Nephron (organoid): ENCODE measurements around the gene HMCN2.
"Not testable (repeated sequence)": the region's sequence is repeated elsewhere in the genome, so short reads cannot be mapped to it uniquely, and the experiment has no call there.

ENCODE experiments used
- H3K27ac Mint-ChIP-seq, 3 experiments: 2 replicates each; pipeline ENCODE4 v1.8.0; 2020; ENCODE audit warnings: mixed read lengths in 3 of 3, mild to moderate bottlenecking in 2 of 3, moderate library complexity in 1 of 3
- H3K27me3 Mint-ChIP-seq: 2 replicates; pipeline ENCODE4 v1.8.0; 2021; ENCODE audit warnings: low read depth, mild to moderate bottlenecking, moderate library complexity, mixed read lengths
- H3K36me3 Mint-ChIP-seq: 2 replicates; pipeline ENCODE4 v1.8.0; 2020; ENCODE audit warnings: low read depth, mixed read lengths
- H3K4me1 Mint-ChIP-seq: 2 replicates; pipeline ENCODE4 v1.8.0; 2020; ENCODE audit warnings: mixed read lengths
- H3K4me3 Mint-ChIP-seq, 3 experiments: 2 replicates each; pipeline ENCODE4 v1.8.0; 2020; ENCODE audit warnings: mild to moderate bottlenecking in 3 of 3, mixed read lengths in 3 of 3, moderate library complexity in 2 of 3
- H3K9me3 Mint-ChIP-seq: 2 replicates; pipeline ENCODE4 v1.8.0; 2020; ENCODE audit warnings: mixed read lengths
- CTCF ChIP-seq, 3 experiments: fragments of 200-600 bp; sonication (generic); IDR thresholded peaks; one replicate each; pipeline ENCODE4 v1.5.0; 2021; ENCODE audit warnings: antibody characterized with exemption in 3 of 3; ENCODE audit not compliant: unreplicated experiment in 3 of 3

Gene HMCN2

DNA sequence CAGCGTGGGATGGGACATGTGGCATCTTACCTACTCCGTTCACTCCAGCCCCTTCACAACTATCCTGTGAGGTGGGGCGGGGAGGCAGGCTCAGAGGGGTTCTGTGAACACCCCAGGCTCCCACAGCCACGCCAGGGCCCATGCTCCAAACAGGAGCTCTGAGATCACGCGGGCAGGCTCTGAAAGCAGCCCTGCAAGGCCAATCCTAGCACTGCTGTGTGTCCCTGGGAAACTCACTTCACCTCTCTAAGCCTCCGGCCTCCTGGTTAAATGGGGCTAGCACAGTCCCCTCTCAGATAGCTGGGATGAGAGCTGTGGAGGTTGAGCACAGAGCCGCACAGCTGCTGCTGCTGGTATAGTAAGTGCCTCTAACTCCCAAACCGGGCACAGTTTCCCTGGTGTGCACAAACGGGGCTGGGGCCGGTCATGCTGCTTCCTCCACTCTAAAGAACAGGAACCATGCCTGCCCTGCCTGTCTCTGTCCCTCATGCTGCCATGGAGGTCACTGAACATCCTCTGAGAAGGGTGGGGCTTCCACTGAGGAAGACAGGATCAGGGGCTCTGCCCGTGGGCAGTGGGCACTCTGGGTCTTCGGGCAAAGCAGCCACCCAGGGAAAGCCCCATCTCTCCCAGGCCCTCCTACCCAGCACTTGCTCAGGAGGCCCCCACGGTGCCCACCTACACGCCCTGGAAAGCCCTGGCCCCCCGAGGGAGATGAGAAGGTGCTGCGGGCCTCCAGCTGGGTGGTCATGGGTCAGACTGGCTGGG lies 166.2 kb downstream of the HMCN2 start:
- Mint-ChIP-seq H3K36me3 (no peaks in the 10 kb centered on the region), H3K9me3 (no peaks in the 10 kb centered on the region), H3K4me1 (peaks cover 4% of the 10 kb centered on the region), H3K27ac (no peak overlapping the region), H3K4me3 (peak overlapping the region in 1 of 3 experiments; percentile 45), H3K27me3 (peaks cover 63% of the 10 kb centered on the region)
- TF ChIP-seq CTCF (IDR thresholded peaks at IDR 0.05; ENCODE audit: unreplicated experiment in 3 of 3) = no peak

GRCh38 chr9:130432362-130432761 lies 166.8 kb downstream of the HMCN2 start:
- no peak overlapping the region for H3K27ac Mint-ChIP-seq
- no peak for TF ChIP-seq CTCF (IDR thresholded peaks at IDR 0.05; ENCODE audit: unreplicated experiment in 3 of 3)
- peaks cover 4% of the 10 kb centered on the region for H3K4me1 Mint-ChIP-seq
- H3K27me3 Mint-ChIP-seq = peaks cover 60% of the 10 kb centered on the region
- H3K4me3 Mint-ChIP-seq = peak overlapping the region; percentile 38 to 60 (median 45)
- no peaks in the 10 kb centered on the region for H3K36me3 Mint-ChIP-seq
- H3K9me3 Mint-ChIP-seq = no peaks in the 10 kb centered on the region

GRCh38 chr9:130432796-130433167 lies 167.2 kb downstream of the HMCN2 start:
- Mint-ChIP-seq H3K27me3 (peaks cover 59% of the 10 kb centered on the region), H3K9me3 (no peaks in the 10 kb centered on the region), H3K36me3 (no peaks in the 10 kb centered on the region), H3K27ac (no peak overlapping the region), H3K4me3 (peak overlapping the region in 2 of 3 experiments; percentile 50 to 60), H3K4me1 (peaks cover 4% of the 10 kb centered on the region)
- TF ChIP-seq CTCF (IDR thresholded peaks at IDR 0.05; ENCODE audit: unreplicated experiment in 3 of 3) = no peak

- Mint-ChIP-seq H3K27ac (no peak overlapping the region), H3K4me1 (peaks cover 4% of the 10 kb centered on the region), H3K9me3 (no peaks in the 10 kb centered on the region), H3K36me3 (no peaks in the 10 kb centered on the region), H3K27me3 (peaks cover 53% of the 10 kb centered on the region), H3K4me3 (peak overlapping the region; percentile 37 to 68 (median 43))
- peak; percentile 73 to 79 (median 77) for TF ChIP-seq CTCF (IDR thresholded peaks at IDR 0.05; ENCODE audit: unreplicated experiment in 3 of 3)
Measured at GRCh38 chr9:130433168-130433946, 167.8 kb downstream of the HMCN2 start.

DNA sequence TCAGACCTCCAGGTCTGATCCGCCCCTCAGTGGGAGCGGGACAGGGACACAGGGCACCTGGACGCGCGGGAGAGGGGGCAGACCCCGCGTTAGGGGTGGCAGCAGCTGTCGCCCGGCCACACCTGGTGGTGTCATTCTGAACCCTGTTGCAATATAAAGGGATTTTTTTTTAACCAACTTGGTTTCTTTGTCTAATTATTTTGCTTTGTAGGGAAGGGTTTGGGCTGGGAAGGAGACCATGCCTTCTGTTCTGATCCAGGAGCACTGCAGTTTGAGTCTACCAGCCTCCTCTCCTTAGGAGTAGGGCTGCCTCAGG lies 168.3 kb downstream of the HMCN2 start:
- Mint-ChIP-seq H3K4me1 (peaks cover 4% of the 10 kb centered on the region), H3K36me3 (no peaks in the 10 kb centered on the region), H3K27me3 (peaks cover 51% of the 10 kb centered on the region), H3K4me3 (peak overlapping the region in 2 of 3 experiments; percentile 6 to 68), H3K27ac (no peak overlapping the region), H3K9me3 (no peaks in the 10 kb centered on the region)
- no peak for TF ChIP-seq CTCF (IDR thresholded peaks at IDR 0.05; ENCODE audit: unreplicated experiment in 3 of 3)

- H3K36me3 Mint-ChIP-seq, H3K27ac Mint-ChIP-seq, H3K4me3 Mint-ChIP-seq, H3K4me1 Mint-ChIP-seq, H3K9me3 Mint-ChIP-seq: not testable (repeated sequence)
- H3K27me3 Mint-ChIP-seq = peaks cover 53% of the 10 kb centered on the region
Measured at GRCh38 chr9:130434656-130435055, 169.1 kb downstream of the HMCN2 start.
